B cell (primary cell): ENCODE measurements around the gene TYW1B.
"Not testable (repeated sequence)": the region's sequence is repeated elsewhere in the genome, so short reads cannot be mapped to it uniquely, and the experiment has no call there.

Source experiments
- CTCF ChIP-seq: fragments of 200-600 bp; IDR thresholded peaks from one replicate; pipeline ENCODE4 v1.8.0; 2022; ENCODE audit warnings: antibody characterized with exemption, mild to moderate bottlenecking
- EZH2 ChIP-seq: IDR thresholded peaks from 2 replicates; pipeline ENCODE4 v1.6.1; 2012; ENCODE audit warnings: borderline replicate concordance, low read depth, mild to moderate bottlenecking, moderate library complexity, low read length; ENCODE audit not compliant: insufficient read depth, poor library complexity, severe bottlenecking

- not testable (repeated sequence) for TF ChIP-seq CTCF, EZH2
Measured at GRCh38 chr7:72550454-72550853, 277.5 kb downstream of the TYW1B start.
